ENCODE results near the gene DNAAF3. TPM values are rescaled to one million over a fixed set of nuclear protein-coding genes. Genes with fewer than 3 reads are reported as not detected.

DNAAF3 gene
- total RNA-seq, 1 donor from 2014 or later, result not detected

- intact Hi-C loops (cut with micrococcal nuclease), result loop anchor here (5.0 kb wide), 3 partner anchors 236 to 1199 kb away; partner anchors contain the start of gene CNOT3
Observed at GRCh38 chr19:55118401-55118991, 47.9 kb downstream of the DNAAF3 start.

DNA sequence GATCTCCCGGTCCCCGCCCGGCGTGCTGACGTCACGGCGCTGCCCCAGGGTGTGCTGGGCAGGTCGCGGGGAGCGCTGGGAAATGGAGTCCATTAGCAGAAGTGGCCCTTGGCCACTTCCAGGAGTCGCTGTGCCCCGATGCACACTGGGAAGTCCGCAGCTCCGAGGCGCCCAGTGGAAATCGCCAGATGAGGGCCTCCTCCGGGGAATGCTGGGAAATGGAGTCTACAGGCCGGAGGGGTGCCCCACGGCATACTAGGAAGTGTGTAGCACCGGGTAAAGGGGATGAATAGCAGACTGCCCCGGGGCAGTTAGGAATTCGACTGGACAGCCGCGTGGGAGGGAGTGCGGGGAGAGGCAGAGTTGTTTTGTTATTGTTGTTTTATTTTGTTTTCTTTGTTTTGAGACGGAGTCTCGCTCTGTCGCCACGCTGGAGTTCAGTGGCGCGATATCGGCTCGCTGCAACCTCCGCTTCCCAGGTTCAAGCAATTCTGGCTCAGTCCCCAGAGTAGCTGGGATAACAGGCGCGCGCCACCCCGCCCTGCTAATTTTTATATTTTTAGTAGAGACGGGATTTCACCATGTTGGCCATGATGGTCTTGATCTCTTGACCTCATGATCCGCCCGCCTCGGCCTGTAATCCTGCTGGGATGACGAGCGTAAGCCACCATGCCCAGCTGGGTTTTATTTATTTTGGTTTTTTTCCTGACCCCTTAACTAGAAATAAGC, 48.6 kb downstream of the DNAAF3 start:
- intact Hi-C loops (cut with micrococcal nuclease), result loop anchor here (1.0 to 5.0 kb wide), 19 partner anchors 29 to 1199 kb away; partner anchors contain the start of genes CNOT3, DNAAF3, EPN1 and FIZ1

DNA sequence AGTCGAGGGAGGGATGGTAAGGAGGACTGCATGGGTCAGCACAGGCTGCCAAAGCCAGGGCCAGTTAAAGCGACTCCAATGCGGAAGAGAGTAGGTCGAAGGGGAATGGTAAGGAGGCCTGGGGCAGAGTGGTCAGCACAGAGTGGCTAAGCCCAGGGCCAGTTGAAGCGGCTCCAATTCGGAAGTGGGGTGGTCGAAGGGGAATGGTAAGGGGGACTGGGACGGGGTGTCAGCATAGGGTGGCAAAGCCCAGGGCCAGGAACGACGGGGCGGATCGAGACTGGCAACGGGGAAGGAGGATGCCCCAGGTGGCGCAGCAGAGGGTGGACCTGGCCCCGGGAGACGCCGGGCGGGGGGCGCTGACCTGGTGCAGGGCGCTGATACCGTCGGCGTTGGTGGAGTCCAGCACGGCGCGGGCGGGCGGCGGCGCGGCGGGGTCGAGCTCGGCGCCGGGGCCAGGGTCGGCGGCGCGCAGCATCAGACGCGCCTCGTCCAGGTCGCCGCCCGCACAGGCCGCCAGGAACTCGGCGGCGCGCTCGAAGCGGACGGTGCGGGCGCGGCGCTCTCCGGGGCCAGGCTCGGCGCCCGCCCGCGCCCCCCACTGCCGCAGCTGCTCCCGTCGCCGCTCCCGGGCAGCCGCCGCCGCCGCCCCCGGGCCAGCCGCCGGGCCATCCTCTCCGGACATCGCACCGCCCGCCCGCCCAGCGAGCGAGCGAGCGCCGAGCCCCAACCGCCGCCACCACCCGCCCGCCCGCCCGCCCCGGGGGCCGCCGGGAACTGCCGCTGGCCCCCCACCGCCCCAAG, 49.4 kb downstream of the DNAAF3 start, which contains the start of gene PPP1R12C:
Gene PPP1R12C (minus strand): TSS at position 779 of the 804 bp plus-strand sequence. CDS start 94 bp downstream, at position 685.
- intact Hi-C loops (cut with micrococcal nuclease), result loop anchor here (1.0 to 5.0 kb wide), 19 partner anchors 28 to 1200 kb away; partner anchors contain the start of genes CNOT3, DNAAF3, EPN1 and FIZ1

DNA sequence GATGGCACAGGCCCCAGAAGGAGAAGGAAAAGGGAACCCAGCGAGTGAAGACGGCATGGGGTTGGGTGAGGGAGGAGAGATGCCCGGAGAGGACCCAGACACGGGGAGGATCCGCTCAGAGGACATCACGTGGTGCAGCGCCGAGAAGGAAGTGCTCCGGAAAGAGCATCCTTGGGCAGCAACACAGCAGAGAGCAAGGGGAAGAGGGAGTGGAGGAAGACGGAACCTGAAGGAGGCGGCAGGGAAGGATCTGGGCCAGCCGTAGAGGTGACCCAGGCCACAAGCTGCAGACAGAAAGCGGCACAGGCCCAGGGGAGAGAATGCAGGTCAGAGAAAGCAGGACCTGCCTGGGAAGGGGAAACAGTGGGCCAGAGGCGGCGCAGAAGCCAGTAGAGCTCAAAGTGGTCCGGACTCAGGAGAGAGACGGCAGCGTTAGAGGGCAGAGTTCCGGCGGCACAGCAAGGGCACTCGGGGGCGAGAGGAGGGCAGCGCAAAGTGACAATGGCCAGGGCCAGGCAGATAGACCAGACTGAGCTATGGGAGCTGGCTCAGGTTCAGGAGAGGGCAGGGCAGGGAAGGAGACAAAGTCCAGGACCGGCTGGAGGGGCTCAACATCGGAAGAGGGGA, 50.1 kb downstream of the DNAAF3 start:
- intact Hi-C loops (cut with micrococcal nuclease), result loop anchor here (2.0 to 5.0 kb wide), 5 partner anchors 28 to 1201 kb away; partner anchors contain the start of genes CNOT3 and NDUFA3

DNA sequence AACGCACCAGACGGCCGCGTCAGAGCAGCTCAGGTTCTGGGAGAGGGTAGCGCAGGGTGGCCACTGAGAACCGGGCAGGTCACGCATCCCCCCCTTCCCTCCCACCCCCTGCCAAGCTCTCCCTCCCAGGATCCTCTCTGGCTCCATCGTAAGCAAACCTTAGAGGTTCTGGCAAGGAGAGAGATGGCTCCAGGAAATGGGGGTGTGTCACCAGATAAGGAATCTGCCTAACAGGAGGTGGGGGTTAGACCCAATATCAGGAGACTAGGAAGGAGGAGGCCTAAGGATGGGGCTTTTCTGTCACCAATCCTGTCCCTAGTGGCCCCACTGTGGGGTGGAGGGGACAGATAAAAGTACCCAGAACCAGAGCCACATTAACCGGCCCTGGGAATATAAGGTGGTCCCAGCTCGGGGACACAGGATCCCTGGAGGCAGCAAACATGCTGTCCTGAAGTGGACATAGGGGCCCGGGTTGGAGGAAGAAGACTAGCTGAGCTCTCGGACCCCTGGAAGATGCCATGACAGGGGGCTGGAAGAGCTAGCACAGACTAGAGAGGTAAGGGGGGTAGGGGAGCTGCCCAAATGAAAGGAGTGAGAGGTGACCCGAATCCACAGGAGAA, 50.9 kb downstream of the DNAAF3 start:
- intact Hi-C loops (cut with micrococcal nuclease), result loop anchor here (2.0 to 5.0 kb wide), 5 partner anchors 27 to 1202 kb away; partner anchors contain the start of genes CNOT3 and NDUFA3

DNA sequence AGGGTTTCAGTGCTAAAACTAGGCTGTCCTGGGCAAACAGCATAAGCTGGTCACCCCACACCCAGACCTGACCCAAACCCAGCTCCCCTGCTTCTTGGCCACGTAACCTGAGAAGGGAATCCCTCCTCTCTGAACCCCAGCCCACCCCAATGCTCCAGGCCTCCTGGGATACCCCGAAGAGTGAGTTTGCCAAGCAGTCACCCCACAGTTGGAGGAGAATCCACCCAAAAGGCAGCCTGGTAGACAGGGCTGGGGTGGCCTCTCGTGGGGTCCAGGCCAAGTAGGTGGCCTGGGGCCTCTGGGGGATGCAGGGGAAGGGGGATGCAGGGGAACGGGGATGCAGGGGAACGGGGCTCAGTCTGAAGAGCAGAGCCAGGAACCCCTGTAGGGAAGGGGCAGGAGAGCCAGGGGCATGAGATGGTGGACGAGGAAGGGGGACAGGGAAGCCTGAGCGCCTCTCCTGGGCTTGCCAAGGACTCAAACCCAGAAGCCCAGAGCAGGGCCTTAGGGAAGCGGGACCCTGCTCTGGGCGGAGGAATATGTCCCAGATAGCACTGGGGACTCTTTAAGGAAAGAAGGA, 51.8 kb downstream of the DNAAF3 start:
- intact Hi-C loops (cut with micrococcal nuclease), result loop anchor here (5.0 kb wide), 3 partner anchors 232 to 1203 kb away; partner anchors contain the start of gene CNOT3

DNA sequence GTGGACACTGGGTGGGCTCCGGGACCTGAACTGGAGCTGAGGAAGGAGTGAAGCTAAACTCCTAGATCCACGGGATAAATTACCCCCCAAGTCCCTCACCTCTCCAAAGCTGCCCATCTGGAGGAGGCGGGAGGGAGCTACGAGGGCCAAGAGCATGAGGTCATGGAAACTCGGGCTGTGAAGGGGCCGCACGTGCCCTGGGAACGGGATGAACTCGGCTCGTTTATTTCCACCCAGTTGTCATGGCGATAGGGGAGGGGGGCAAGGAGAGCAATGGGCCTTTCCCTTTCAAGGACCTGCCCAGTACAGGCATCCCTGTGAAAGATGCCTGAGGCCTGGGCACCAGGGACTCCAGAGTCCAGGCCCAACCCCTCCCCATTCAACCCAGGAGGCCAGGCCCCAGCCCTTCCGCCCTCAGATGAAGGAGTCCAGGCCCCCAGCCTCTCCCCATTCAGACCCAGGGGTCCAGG, 52.8 kb downstream of the DNAAF3 start:
- intact Hi-C loops (cut with micrococcal nuclease), result no loop called here

- intact Hi-C loops (cut with micrococcal nuclease), result no loop called here
Observed at GRCh38 chr19:55112777-55113569, 53.4 kb downstream of the DNAAF3 start.

DNA sequence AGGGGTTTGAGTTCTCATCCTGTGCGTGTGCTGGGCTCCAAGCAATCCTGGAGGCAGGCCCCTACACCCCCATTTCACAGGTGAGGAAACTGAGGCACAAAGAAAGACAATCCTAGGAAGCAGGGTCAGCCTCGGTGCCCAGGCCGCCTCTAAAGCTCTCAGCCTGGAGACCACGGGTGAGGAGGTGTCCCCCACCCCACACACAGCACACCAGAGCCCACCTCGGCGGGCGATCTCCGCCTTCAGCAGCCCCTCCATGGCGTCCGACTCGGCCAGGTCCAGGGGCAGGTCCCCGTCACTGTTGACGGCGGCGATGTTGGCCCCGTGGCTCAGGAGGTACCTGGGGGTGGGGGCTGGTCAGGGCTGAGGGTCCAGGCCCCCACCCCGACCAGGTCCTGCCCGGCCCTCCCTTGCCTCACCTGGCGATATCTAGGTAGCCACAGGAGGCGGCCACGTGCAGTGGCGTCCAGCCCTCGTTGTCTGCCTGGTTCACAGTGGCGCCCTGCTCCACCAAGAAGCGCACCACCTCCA, 54.1 kb downstream of the DNAAF3 start:
- intact Hi-C loops (cut with micrococcal nuclease), result no loop called here

GRCh38 chr19:55111238-55111831, 55.1 kb downstream of the DNAAF3 start:
- intact Hi-C loops (cut with micrococcal nuclease), result no loop called here

GRCh38 chr19:55109527-55110291, 56.7 kb downstream of the DNAAF3 start:
- intact Hi-C loops (cut with micrococcal nuclease), result no loop called here

Other genes starting within 250 kb of the DNAAF3 start
- gene NLRP7, start 219.1 kb downstream of the DNAAF3 start, total RNA-seq, result 0.12 and 0.20 TPM in 2 replicates
- 23.6 TPM in 2 replicates for gene NLRP2, start 200.2 kb downstream of the DNAAF3 start, total RNA-seq
- gene GP6, start 128.3 kb downstream of the DNAAF3 start, total RNA-seq, result 0.49 and 0.64 TPM in 2 replicates
- gene RDH13, start 103.5 kb downstream of the DNAAF3 start, total RNA-seq, result 19.6 and 20.9 TPM in 2 replicates
- gene EPS8L1, start 90.7 kb downstream of the DNAAF3 start, total RNA-seq, result 4.1 and 4.2 TPM in 2 replicates
- 153 TPM in 2 replicates for gene PPP1R12C, start 49.0 kb downstream of the DNAAF3 start, total RNA-seq
- not detected in 2 replicates for gene TNNT1, start 17.4 kb downstream of the DNAAF3 start, total RNA-seq
- gene TNNI3, start 8.9 kb downstream of the DNAAF3 start, total RNA-seq, result 0.63 TPM in 1 of 2 replicates, not detected in the other
- gene SYT5, start 13.7 kb upstream of the DNAAF3 start, total RNA-seq, result not detected in 2 replicates
- 0.05 and 0.07 TPM in 2 replicates for gene PTPRH, start 42.9 kb upstream of the DNAAF3 start, total RNA-seq
- 11.2 and 12.6 TPM in 2 replicates for gene TMEM86B, start 62.1 kb upstream of the DNAAF3 start, total RNA-seq
- gene PPP6R1, start 92.4 kb upstream of the DNAAF3 start, total RNA-seq, result 242 and 247 TPM in 2 replicates
- 30.0 and 33.5 TPM in 2 replicates for gene HSPBP1, start 113.5 kb upstream of the DNAAF3 start, total RNA-seq
- gene BRSK1, start 117.4 kb upstream of the DNAAF3 start, total RNA-seq, result 8.1 and 10.0 TPM in 2 replicates
- gene TMEM150B, start 158.7 kb upstream of the DNAAF3 start, total RNA-seq, result 0.93 and 1.4 TPM in 2 replicates
- 15.4 and 19.9 TPM in 2 replicates for gene KMT5C, start 173.3 kb upstream of the DNAAF3 start, total RNA-seq
- 0.44 and 0.51 TPM in 2 replicates for gene COX6B2, start 188.1 kb upstream of the DNAAF3 start, total RNA-seq
- not detected in 2 replicates for gene GARIN5B, start 196.6 kb upstream of the DNAAF3 start, total RNA-seq
- gene IL11, start 203.8 kb upstream of the DNAAF3 start, total RNA-seq, result 0.51 and 0.74 TPM in 2 replicates
- gene TMEM190, start 210.2 kb upstream of the DNAAF3 start, total RNA-seq, result not detected in 2 replicates
- gene TMEM238, start 217.7 kb upstream of the DNAAF3 start, total RNA-seq, result 11.8 and 14.8 TPM in 2 replicates
- 2,242 and 2,308 TPM in 2 replicates for gene RPL28, start 219.3 kb upstream of the DNAAF3 start, total RNA-seq
- gene UBE2S, start 241.2 kb upstream of the DNAAF3 start, total RNA-seq, result 167 and 180 TPM in 2 replicates